ENCODE results near the gene SIRPA. TPM values are rescaled to one million over a fixed set of nuclear protein-coding genes. Genes with fewer than 3 reads are reported as not detected.
A peak's percentile ranks its signal among the peaks of the same experiment; 100 is the strongest.

The SIRPA gene
- total and polyA plus RNA-seq, 2 experiments from 2014 or later, result 16.0 to 18.6 TPM

GRCh38 chr20:1868856-1869255 is 26.4 kb upstream of the SIRPA start:
- no peaks in the 10 kb centered on the region for H3K27me3 ChIP-seq
- no peak overlapping the region for H3K4me2 ChIP-seq
- no peaks in the 10 kb centered on the region for H3K79me2 ChIP-seq
- no peak overlapping the region for H3K27ac ChIP-seq
- H4K20me1 ChIP-seq (ENCODE audit: insufficient read depth, poor library complexity, severe bottlenecking), result no peaks in the 10 kb centered on the region
- peaks cover 3% of the 10 kb centered on the region for H3K4me1 ChIP-seq (ENCODE audit: insufficient read depth)
- H3K9me2 ChIP-seq (replicated peaks; ENCODE audit: insufficient read depth), result no peaks in the 10 kb centered on the region
- H3K9me3 ChIP-seq (ENCODE audit: low read depth), result no peaks in the 10 kb centered on the region
- 81% methylated on average over 3 of the region's 3 CpGs for WGBS (ENCODE audit: low lambda C conversion rate, missing lambda C conversion rate)
- no peak overlapping the region for H3K4me3 ChIP-seq
- DNase-seq (ENCODE audit: low spot score), result no peak
- no peak for TF ChIP-seq EZH2 (IDR thresholded peaks at IDR 0.05; ENCODE audit: borderline replicate concordance)
- TF ChIP-seq EZH2phosphoT487 (IDR thresholded peaks at IDR 0.05; ENCODE audit: low read depth, severe bottlenecking, unreplicated experiment), result no peak
- no peak for TF ChIP-seq CTCF (IDR thresholded peaks at IDR 0.05; ENCODE audit: poor library complexity)
- no peaks in the 10 kb centered on the region for H3K36me3 ChIP-seq (replicated peaks; ENCODE audit: insufficient read depth, low read depth)
- no peak overlapping the region for H2AFZ ChIP-seq

DNA sequence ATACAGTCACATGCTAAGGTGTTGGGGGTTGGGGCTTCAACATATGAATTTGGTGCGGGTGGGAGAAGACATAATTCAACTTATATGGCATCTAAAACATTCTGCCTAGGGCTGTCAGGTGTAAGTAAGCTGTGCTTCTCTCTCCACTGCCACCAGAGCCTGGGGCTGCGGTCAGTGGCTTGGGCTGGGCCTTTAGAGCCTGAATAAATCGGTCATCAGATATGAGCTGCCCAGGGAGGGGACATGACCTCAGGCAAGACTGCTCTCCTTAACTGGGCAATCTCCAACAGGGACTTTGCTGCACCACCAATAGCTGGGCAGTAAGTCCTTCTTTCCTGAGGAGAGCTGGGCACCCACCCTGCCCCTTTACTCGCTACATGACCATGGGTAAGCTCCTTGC is 24.9 kb upstream of the SIRPA start:
- no peaks in the 10 kb centered on the region for H3K9me2 ChIP-seq (replicated peaks; ENCODE audit: insufficient read depth)
- no peak overlapping the region for H3K4me2 ChIP-seq
- TF ChIP-seq EZH2phosphoT487 (IDR thresholded peaks at IDR 0.05; ENCODE audit: low read depth, severe bottlenecking, unreplicated experiment), result no peak
- no peak for TF ChIP-seq CTCF (IDR thresholded peaks at IDR 0.05; ENCODE audit: poor library complexity)
- no peak for TF ChIP-seq EZH2 (IDR thresholded peaks at IDR 0.05; ENCODE audit: borderline replicate concordance)
- no peak overlapping the region for H2AFZ ChIP-seq
- H3K79me2 ChIP-seq, result no peaks in the 10 kb centered on the region
- H3K36me3 ChIP-seq (replicated peaks; ENCODE audit: insufficient read depth, low read depth), result no peaks in the 10 kb centered on the region
- no peak for DNase-seq (ENCODE audit: low spot score)
- H3K27ac ChIP-seq, result no peak overlapping the region
- H3K4me3 ChIP-seq, result no peak overlapping the region
- WGBS (ENCODE audit: low lambda C conversion rate, missing lambda C conversion rate), result 94% methylated on average over 4 of the region's 4 CpGs
- no peaks in the 10 kb centered on the region for H3K27me3 ChIP-seq
- peaks cover 11% of the 10 kb centered on the region for H3K4me1 ChIP-seq (ENCODE audit: insufficient read depth)
- no peaks in the 10 kb centered on the region for H3K9me3 ChIP-seq (ENCODE audit: low read depth)
- no peaks in the 10 kb centered on the region for H4K20me1 ChIP-seq (ENCODE audit: insufficient read depth, poor library complexity, severe bottlenecking)

DNA sequence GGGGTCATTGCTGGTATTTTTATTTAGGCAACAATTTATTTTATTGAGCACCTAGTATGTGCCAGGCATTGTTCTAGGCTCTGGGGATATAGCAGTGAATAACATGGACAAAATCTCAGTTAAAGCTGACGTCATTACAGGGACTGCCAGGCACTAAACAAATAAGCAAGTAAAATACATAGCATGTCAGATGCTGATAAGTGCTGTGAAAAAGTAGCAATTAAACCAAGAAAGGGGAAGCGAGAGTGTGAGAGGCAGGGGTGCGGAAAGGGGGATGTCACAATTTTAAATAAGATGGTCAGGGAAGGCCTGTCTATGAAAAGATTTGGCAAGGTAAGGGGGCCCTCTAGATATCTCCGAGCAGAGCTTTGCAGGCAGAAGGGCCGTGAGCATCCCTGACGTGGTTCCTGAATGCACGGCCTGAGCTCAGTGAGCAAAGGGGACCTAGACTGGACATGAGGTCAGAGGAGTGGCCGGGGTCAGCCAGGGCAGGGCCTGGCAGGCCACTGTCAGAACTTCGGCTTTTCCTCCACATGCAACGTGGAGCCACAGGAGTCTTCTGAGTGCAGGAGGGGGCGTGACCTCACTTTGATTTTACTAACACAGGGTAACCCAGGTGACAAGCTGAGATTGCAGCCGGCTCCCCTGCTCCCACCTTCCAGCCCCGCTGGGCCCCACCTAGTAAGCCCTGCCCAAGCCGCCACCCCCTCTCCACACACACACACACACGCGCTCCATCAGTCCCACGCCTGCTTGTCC is 24.2 kb upstream of the SIRPA start:
- no peak overlapping the region for H3K27ac ChIP-seq

More for the DNA sequence above, 24.2 kb upstream of the SIRPA start:
- no peaks in the 10 kb centered on the region for H3K9me2 ChIP-seq (replicated peaks; ENCODE audit: insufficient read depth)
- TF ChIP-seq CTCF (IDR thresholded peaks at IDR 0.05; ENCODE audit: poor library complexity) (no peak), EZH2phosphoT487 (IDR thresholded peaks at IDR 0.05; ENCODE audit: low read depth, severe bottlenecking, unreplicated experiment) (no peak), EZH2 (IDR thresholded peaks at IDR 0.05; ENCODE audit: borderline replicate concordance) (no peak)
- H2AFZ ChIP-seq, result no peak overlapping the region
- DNase-seq (ENCODE audit: low spot score), result peak; percentile 64
- no peak overlapping the region for H3K4me3 ChIP-seq
- no peaks in the 10 kb centered on the region for H4K20me1 ChIP-seq (ENCODE audit: insufficient read depth, poor library complexity, severe bottlenecking)
- peaks cover 16% of the 10 kb centered on the region for H3K4me1 ChIP-seq (ENCODE audit: insufficient read depth)
- H3K27me3 ChIP-seq, result no peaks in the 10 kb centered on the region
- H3K36me3 ChIP-seq (replicated peaks; ENCODE audit: insufficient read depth, low read depth), result no peaks in the 10 kb centered on the region
- no peak overlapping the region for H3K4me2 ChIP-seq
- H3K79me2 ChIP-seq, result no peaks in the 10 kb centered on the region
- H3K9me3 ChIP-seq (ENCODE audit: low read depth), result no peaks in the 10 kb centered on the region
- WGBS (ENCODE audit: low lambda C conversion rate, missing lambda C conversion rate), result 68% methylated on average over 13 of the region's 17 CpGs
